ENCODE measurements around the gene DEPP1.

GRCh38 chr10:44958898-44959246 is 19.7 kb downstream of the DEPP1 start:
- TF ChIP-seq, protein P1, sequence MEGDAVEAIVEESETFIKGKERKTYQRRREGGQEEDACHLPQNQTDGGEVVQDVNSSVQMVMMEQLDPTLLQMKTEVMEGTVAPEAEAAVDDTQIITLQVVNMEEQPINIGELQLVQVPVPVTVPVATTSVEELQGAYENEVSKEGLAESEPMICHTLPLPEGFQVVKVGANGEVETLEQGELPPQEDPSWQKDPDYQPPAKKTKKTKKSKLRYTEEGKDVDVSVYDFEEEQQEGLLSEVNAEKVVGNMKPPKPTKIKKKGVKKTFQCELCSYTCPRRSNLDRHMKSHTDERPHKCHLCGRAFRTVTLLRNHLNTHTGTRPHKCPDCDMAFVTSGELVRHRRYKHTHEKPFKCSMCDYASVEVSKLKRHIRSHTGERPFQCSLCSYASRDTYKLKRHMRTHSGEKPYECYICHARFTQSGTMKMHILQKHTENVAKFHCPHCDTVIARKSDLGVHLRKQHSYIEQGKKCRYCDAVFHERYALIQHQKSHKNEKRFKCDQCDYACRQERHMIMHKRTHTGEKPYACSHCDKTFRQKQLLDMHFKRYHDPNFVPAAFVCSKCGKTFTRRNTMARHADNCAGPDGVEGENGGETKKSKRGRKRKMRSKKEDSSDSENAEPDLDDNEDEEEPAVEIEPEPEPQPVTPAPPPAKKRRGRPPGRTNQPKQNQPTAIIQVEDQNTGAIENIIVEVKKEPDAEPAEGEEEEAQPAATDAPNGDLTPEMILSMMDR (IDR thresholded peaks at IDR 0.05 in 2 of 3, conservative IDR thresholded peaks at IDR 0.05 in 1 of 3; ENCODE audit: borderline replicate concordance in 1 of 3, insufficient read depth in 1 of 3, low read depth in 2 of 3, low read length in 2 of 3), result no peak
- TF ChIP-seq POLR2A (IDR thresholded peaks at IDR 0.05; ENCODE audit: borderline replicate concordance, extremely low read depth, insufficient read depth, insufficient read length) (no peak), ATF3 (IDR thresholded peaks at IDR 0.05) (no peak), EZH2 (IDR thresholded peaks at IDR 0.05) (no peak), POLR2AphosphoS5 (IDR thresholded peaks at IDR 0.05; ENCODE audit: low read depth, low read length) (no peak), EZH2phosphoT487 (IDR thresholded peaks at IDR 0.05; ENCODE audit: borderline replicate concordance) (no peak)
- TF ChIP-seq, protein P2, sequence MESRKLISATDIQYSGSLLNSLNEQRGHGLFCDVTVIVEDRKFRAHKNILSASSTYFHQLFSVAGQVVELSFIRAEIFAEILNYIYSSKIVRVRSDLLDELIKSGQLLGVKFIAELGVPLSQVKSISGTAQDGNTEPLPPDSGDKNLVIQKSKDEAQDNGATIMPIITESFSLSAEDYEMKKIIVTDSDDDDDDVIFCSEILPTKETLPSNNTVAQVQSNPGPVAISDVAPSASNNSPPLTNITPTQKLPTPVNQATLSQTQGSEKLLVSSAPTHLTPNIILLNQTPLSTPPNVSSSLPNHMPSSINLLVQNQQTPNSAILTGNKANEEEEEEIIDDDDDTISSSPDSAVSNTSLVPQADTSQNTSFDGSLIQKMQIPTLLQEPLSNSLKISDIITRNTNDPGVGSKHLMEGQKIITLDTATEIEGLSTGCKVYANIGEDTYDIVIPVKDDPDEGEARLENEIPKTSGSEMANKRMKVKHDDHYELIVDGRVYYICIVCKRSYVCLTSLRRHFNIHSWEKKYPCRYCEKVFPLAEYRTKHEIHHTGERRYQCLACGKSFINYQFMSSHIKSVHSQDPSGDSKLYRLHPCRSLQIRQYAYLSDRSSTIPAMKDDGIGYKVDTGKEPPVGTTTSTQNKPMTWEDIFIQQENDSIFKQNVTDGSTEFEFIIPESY (IDR thresholded peaks at IDR 0.05; ENCODE audit: extremely low read depth, insufficient replicate concordance, low read length), result no peak
